Measurements from ENCODE around the gene TNIK. TPM values are rescaled to one million over a fixed set of nuclear protein-coding genes. Genes with fewer than 3 reads are reported as not detected.
"Not testable (repeated sequence)": the region's sequence is repeated elsewhere in the genome, so short reads cannot be mapped to it uniquely, and the experiment has no call there.

The TNIK gene
- total RNA-seq, 1 donor from 2014 or later = 42.2 TPM

GRCh38 chr3:171155122-171155700, 305.0 kb downstream of the TNIK start:
- no peak for DNase-seq (ENCODE audit: low spot score)
- intact Hi-C loops (cut with DNase I) = loop anchor here (10.0 kb wide), 1 partner anchor 410 kb away; no protein-coding TSS in a partner anchor

- intact Hi-C loops (cut with DNase I) = loop anchor here (10.0 kb wide), 1 partner anchor 414 kb away; no protein-coding TSS in a partner anchor
Measured at GRCh38 chr3:171150945-171151344, 309.3 kb downstream of the TNIK start.

GRCh38 chr3:171149526-171150116, 310.6 kb downstream of the TNIK start:
- intact Hi-C loops (cut with DNase I) = loop anchor here (10.0 kb wide), 1 partner anchor 415 kb away; no protein-coding TSS in a partner anchor
- no peak for DNase-seq (ENCODE audit: low spot score)

More at GRCh38 chr3:171150945-171151344, 309.3 kb downstream of the TNIK start:
- no peak for DNase-seq (ENCODE audit: low spot score)

GRCh38 chr3:171145798-171146197, 314.4 kb downstream of the TNIK start:
- intact Hi-C loops (cut with DNase I) = no loop called here
- no peak for DNase-seq (ENCODE audit: low spot score)

- no peak for DNase-seq (ENCODE audit: low spot score)
- intact Hi-C loops (cut with DNase I) = no loop called here
Measured at GRCh38 chr3:171142985-171143384, 317.2 kb downstream of the TNIK start.

GRCh38 chr3:171140246-171140645, 320.0 kb downstream of the TNIK start:
- intact Hi-C loops (cut with DNase I) = no loop called here
- no peak for DNase-seq (ENCODE audit: low spot score)

GRCh38 chr3:171138027-171138426, 322.2 kb downstream of the TNIK start:
- intact Hi-C loops (cut with DNase I) = no loop called here
- no peak for DNase-seq (ENCODE audit: low spot score)

GRCh38 chr3:171135549-171135948, 324.7 kb downstream of the TNIK start:
- intact Hi-C loops (cut with DNase I) = no loop called here
- no peak for DNase-seq (ENCODE audit: low spot score)

- intact Hi-C loops (cut with DNase I) = no loop called here
- DNase-seq (ENCODE audit: low spot score) = no peak
Measured at GRCh38 chr3:171133796-171134569, 326.2 kb downstream of the TNIK start.

GRCh38 chr3:171133337-171133736, 326.9 kb downstream of the TNIK start:
- intact Hi-C loops (cut with DNase I) = no loop called here

GRCh38 chr3:171132873-171133272, 327.3 kb downstream of the TNIK start:
- intact Hi-C loops (cut with DNase I) = no loop called here
- no peak for DNase-seq (ENCODE audit: low spot score)

More at GRCh38 chr3:171133337-171133736, 326.9 kb downstream of the TNIK start:
- DNase-seq (ENCODE audit: low spot score) = no peak

- DNase-seq (ENCODE audit: low spot score) = no peak
- intact Hi-C loops (cut with DNase I) = no loop called here
Measured at GRCh38 chr3:171129827-171130226, 330.4 kb downstream of the TNIK start.

- no peak for DNase-seq (ENCODE audit: low spot score)
- intact Hi-C loops (cut with DNase I) = no loop called here
Measured at GRCh38 chr3:171127611-171128010, 332.6 kb downstream of the TNIK start.

GRCh38 chr3:171126478-171127209, 333.6 kb downstream of the TNIK start:
- intact Hi-C loops (cut with DNase I) = no loop called here

GRCh38 chr3:171125010-171125409, 335.2 kb downstream of the TNIK start:
- intact Hi-C loops (cut with DNase I) = no loop called here
- DNase-seq (ENCODE audit: low spot score) = no peak

More at GRCh38 chr3:171126478-171127209, 333.6 kb downstream of the TNIK start:
- no peak for DNase-seq (ENCODE audit: low spot score)

- intact Hi-C loops (cut with DNase I) = no loop called here
- no peak for DNase-seq (ENCODE audit: low spot score)
Measured at GRCh38 chr3:171123915-171124314, 336.3 kb downstream of the TNIK start.

- DNase-seq (ENCODE audit: low spot score) = no peak
- intact Hi-C loops (cut with DNase I) = no loop called here
Measured at GRCh38 chr3:171122861-171123260, 337.3 kb downstream of the TNIK start.

- no peak for DNase-seq (ENCODE audit: low spot score)
- intact Hi-C loops (cut with DNase I) = no loop called here
Measured at GRCh38 chr3:171122240-171122639, 338.0 kb downstream of the TNIK start.

- intact Hi-C loops (cut with DNase I) = no loop called here
- DNase-seq (ENCODE audit: low spot score) = no peak
Measured at GRCh38 chr3:171121801-171122200, 338.4 kb downstream of the TNIK start.

GRCh38 chr3:171119402-171119801, 340.8 kb downstream of the TNIK start:
- intact Hi-C loops (cut with DNase I) = not testable (repeated sequence)

More at GRCh38 chr3:171119402-171119801, 340.8 kb downstream of the TNIK start:
- not testable (repeated sequence) for DNase-seq (ENCODE audit: low spot score)
